GM12864 (cell line): ENCODE measurements around the gene POLR2C.

Experiments used
- DNase-seq: peaks from one replicate; pipeline ENCODE4 v3.0.0-alpha.2; 2011; ENCODE audit warnings: low read depth
- H3K4me3 ChIP-seq: 2 replicates; pipeline ENCODE4 v1.5.1; 2011; ENCODE audit warnings: mild to moderate bottlenecking, low read depth, low read length, control low read depth
- TF ChIP-seq, protein P1 (sequence below): IDR thresholded peaks from 2 replicates; pipeline ENCODE4 v1.5.1; 2011; ENCODE audit warnings: low read depth, mild to moderate bottlenecking, moderate library complexity, low read length, control low read depth, inconsistent platforms; ENCODE audit errors: missing control alignments

The POLR2C gene

DNA sequence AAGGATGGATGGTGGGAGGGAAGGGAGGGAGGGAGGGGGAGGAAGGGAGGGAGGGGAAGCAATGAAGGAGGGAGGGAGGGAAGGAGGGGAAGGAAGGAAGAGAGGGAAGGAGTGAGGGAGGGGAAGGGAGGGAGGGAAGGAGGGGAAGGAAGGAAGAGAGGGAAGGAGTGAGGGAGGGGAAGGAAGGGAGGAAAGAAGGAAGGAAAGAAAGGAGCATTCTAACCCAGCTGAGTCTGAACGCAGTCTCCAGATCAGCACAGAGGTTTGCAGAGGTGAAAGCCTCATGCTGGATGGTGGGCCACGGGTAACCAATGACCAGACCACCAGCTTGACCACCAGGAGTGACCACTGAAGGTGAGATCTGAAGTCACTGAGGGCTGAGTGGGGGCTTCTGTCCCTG is 39.3 kb upstream of the POLR2C start:
- TF ChIP-seq, protein P1, sequence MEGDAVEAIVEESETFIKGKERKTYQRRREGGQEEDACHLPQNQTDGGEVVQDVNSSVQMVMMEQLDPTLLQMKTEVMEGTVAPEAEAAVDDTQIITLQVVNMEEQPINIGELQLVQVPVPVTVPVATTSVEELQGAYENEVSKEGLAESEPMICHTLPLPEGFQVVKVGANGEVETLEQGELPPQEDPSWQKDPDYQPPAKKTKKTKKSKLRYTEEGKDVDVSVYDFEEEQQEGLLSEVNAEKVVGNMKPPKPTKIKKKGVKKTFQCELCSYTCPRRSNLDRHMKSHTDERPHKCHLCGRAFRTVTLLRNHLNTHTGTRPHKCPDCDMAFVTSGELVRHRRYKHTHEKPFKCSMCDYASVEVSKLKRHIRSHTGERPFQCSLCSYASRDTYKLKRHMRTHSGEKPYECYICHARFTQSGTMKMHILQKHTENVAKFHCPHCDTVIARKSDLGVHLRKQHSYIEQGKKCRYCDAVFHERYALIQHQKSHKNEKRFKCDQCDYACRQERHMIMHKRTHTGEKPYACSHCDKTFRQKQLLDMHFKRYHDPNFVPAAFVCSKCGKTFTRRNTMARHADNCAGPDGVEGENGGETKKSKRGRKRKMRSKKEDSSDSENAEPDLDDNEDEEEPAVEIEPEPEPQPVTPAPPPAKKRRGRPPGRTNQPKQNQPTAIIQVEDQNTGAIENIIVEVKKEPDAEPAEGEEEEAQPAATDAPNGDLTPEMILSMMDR, result no peak
- no peak for DNase-seq
- no peak overlapping the region for H3K4me3 ChIP-seq

DNA sequence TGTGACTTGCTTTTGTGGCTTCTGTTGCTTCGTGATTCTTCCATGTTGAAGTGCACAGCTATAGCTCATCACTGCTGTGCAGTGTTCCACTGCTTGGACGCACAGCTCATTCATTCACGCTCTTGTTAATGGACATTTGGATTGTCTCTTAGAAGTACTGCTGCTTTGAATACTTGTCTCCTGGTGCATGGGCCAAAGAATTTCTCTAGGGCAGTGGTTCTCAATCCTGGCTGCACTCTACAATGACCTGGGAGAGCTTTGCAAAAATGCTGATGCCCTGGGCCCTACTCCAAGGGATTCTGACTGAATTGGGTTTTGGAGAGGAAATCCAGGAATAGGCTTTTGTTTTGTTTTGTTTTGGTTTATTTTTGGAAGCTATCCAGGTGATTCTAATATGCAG is 37.9 kb upstream of the POLR2C start:
- TF ChIP-seq, protein P1, result no peak
- DNase-seq, result no peak
- H3K4me3 ChIP-seq, result no peak overlapping the region

DNA sequence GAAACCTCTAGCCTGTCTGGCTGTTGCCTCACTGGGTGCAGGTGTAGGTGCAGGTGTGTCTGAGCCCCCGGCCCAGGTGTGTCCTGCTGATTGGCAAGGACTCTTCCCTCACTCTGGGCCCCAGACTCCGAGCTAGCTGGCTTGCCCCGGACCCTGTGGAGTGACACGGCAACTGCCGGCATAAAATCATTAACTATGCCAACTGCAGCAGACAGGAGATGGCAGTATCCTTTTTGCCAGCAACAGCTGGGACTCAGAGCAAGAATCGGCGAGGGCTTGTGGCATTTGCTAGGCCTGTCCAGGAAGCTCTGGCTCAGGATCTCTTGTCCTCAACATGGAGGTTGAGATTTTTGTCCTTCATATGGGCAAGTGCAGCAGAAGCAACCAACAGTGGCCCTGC is 36.1 kb upstream of the POLR2C start:
- DNase-seq, result no peak
- H3K4me3 ChIP-seq, result no peak overlapping the region
- TF ChIP-seq, protein P1, result no peak

DNA sequence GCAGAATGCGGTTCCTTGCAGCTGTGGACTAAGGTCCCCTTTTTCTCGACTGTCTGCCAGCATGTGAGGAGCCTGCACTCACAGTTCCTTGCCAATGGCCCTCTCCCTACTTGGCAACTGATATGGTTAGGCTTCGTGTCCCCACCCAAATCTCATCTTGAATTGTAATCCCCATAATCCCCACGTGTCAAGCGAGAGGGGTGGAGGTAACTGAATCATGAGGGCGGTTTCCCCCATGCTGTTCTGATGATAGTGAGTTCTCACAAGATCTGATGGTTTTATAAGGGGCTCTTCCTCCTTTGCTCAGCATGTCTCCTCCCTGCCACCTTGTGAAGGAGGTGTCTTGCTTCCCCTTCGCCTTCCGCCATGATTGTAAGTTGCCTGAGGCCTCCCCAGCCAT is 35.2 kb upstream of the POLR2C start:
- TF ChIP-seq, protein P1, result no peak
- DNase-seq, result no peak

DNA sequence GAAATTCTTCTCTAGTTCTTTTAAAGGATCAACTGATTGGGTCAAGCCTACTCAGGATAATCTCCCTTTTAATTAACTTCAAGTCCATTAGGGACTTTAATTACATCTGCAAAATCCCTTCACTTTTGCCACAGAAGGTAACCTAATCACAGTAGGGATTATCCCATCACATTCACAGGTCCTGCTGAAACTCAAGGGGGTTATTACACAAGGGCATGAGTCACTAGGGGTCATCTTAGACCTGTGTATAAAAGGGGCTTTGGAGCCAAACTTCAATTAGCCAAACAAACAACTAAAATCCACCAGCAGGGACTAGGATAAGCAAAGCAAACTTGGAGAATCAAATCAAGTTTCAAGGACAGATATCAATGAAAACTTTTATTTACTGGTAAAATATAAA is 34.7 kb upstream of the POLR2C start:
- TF ChIP-seq, protein P1, result no peak
- no peak for DNase-seq
- no peak overlapping the region for H3K4me3 ChIP-seq

More for the DNA sequence above, 35.2 kb upstream of the POLR2C start:
- H3K4me3 ChIP-seq, result no peak overlapping the region

DNA sequence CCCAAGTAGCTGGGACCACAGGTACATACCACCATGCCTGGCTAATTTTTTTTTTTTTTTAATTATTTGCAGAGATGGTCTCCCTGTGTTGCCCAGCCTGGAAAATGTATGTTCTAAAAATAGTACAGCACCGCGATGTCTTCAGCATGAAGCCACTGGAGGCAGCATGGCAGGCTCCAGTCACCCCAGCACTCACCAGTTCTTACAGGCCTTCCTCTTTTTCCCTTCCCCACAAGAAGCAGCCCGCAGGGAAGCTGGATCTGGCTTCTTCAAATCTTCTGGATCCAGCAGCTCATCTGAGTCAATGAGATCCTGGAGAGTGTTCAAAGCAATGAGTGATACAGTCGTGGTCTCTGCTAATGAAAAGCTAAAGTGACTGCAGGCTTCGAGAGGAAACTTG is 31.5 kb upstream of the POLR2C start:
- TF ChIP-seq, protein P1, result no peak
- no peak for DNase-seq
- H3K4me3 ChIP-seq, result no peak overlapping the region

DNA sequence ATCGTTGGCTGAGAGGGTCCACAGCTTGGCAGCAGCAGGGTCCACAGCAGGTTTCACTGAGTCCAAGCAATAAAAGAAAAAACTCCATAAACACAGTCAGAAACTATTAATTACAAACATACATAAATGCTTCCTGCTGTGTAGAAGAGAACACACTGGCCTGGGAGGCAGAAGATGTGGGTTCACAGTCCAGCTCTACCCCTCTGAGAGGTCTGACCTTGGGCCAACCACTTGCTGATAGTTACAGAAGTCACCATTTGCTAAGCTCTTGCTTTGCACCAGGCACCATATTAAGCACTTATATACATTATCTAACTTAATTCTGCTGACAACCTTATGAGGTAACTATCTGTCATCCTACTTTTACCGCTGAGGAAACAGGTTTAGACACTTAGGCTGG is 30.0 kb upstream of the POLR2C start:
- H3K4me3 ChIP-seq, result no peak overlapping the region
- no peak for DNase-seq
- TF ChIP-seq, protein P1, result no peak
